ENCODE results near the gene SPESP1.
A peak's percentile ranks its signal among the peaks of the same experiment; 100 is the strongest.

SPESP1 gene

GRCh38 chr15:68930268-68931022, at the start of gene SPESP1:
TSS of gene SPESP1 (plus strand) at chr15:68930525. CDS start at chr15:68930654, 129 bp downstream.
- DNase-seq, result peak in 27 of 56 donors; percentile 1 to 62 (median 14)

GRCh38 chr15:68885070-68885469, 45.3 kb upstream of the SPESP1 start:
- no peak for DNase-seq

- DNase-seq, result no peak
These were observed 43.2 kb upstream of the SPESP1 start for GRCh38 chr15:68887120-68887519.

- DNase-seq, result no peak
These were observed 42.5 kb upstream of the SPESP1 start for GRCh38 chr15:68887819-68888218.

- DNase-seq, result no peak
These were observed 41.9 kb upstream of the SPESP1 start for GRCh38 chr15:68888419-68888818.

- DNase-seq, result no peak
These were observed 36.1 kb upstream of the SPESP1 start for GRCh38 chr15:68894208-68894607.

GRCh38 chr15:68896178-68896577, 34.1 kb upstream of the SPESP1 start:
- no peak for DNase-seq

- no peak for DNase-seq
These were observed 33.3 kb upstream of the SPESP1 start for GRCh38 chr15:68897016-68897415.

GRCh38 chr15:68900027-68900426, 30.3 kb upstream of the SPESP1 start:
- no peak for DNase-seq

GRCh38 chr15:68907396-68907923, 22.9 kb upstream of the SPESP1 start:
- DNase-seq, result no peak

GRCh38 chr15:68909601-68910100, 20.7 kb upstream of the SPESP1 start:
- DNase-seq, result no peak

- no peak for DNase-seq
These were observed 20.0 kb upstream of the SPESP1 start for GRCh38 chr15:68910341-68910740.

GRCh38 chr15:68910816-68911215, 19.5 kb upstream of the SPESP1 start:
- no peak for DNase-seq

- DNase-seq, result peak in 3 of 56 donors; percentile 1 to 4 (median 4)
These were observed 8.4 kb upstream of the SPESP1 start for GRCh38 chr15:68921926-68922325.

GRCh38 chr15:68924866-68925560, 5.3 kb upstream of the SPESP1 start:
- peak in 54 of 56 donors; percentile 1 to 87 (median 48) for DNase-seq

- no peak for DNase-seq
These were observed 2.7 kb downstream of the SPESP1 start for GRCh38 chr15:68933001-68933400.

GRCh38 chr15:68934341-68934740, 4.0 kb downstream of the SPESP1 start:
- DNase-seq, result no peak

GRCh38 chr15:68935400-68935937, 5.1 kb downstream of the SPESP1 start:
- DNase-seq, result no peak

GRCh38 chr15:68939501-68939900, 9.2 kb downstream of the SPESP1 start:
- no peak for DNase-seq

GRCh38 chr15:68951813-68952212, 21.5 kb downstream of the SPESP1 start:
- DNase-seq, result no peak

GRCh38 chr15:68957696-68958095, 27.4 kb downstream of the SPESP1 start:
- no peak for DNase-seq

- DNase-seq, result no peak
These were observed 28.3 kb downstream of the SPESP1 start for GRCh38 chr15:68958597-68958996.
